Fibroblast of peridontal ligament (primary cell): ENCODE data around the gene STYXL2.

Experiments
- DNase-seq: peaks from one replicate; pipeline ENCODE4 v3.0.0-alpha.2; 2010; ENCODE audit errors: extremely low read depth

STYXL2 gene

GRCh38 chr1:167077868-167078210 is 16.0 kb upstream of the STYXL2 start:
- no peak for DNase-seq

GRCh38 chr1:167081594-167082156 is 12.2 kb upstream of the STYXL2 start:
- no peak for DNase-seq

GRCh38 chr1:167082511-167083027 is 11.3 kb upstream of the STYXL2 start:
- no peak for DNase-seq

- DNase-seq = no peak
Measured at GRCh38 chr1:167083066-167083665, 10.7 kb upstream of the STYXL2 start.

- no peak for DNase-seq
Measured at GRCh38 chr1:167083871-167084270, 10.0 kb upstream of the STYXL2 start.

GRCh38 chr1:167084757-167085156 is 9.1 kb upstream of the STYXL2 start:
- DNase-seq = no peak

- DNase-seq = no peak
Measured at GRCh38 chr1:167086033-167086432, 7.8 kb upstream of the STYXL2 start.

GRCh38 chr1:167086768-167087167 is 7.1 kb upstream of the STYXL2 start:
- DNase-seq = no peak

- DNase-seq = no peak
Measured at GRCh38 chr1:167088746-167089417, 5.0 kb upstream of the STYXL2 start.

- no peak for DNase-seq
Measured at GRCh38 chr1:167089939-167090313, 3.9 kb upstream of the STYXL2 start.

GRCh38 chr1:167090314-167090942 is 3.4 kb upstream of the STYXL2 start, which contains the start of gene GPA33:
GPA33 (minus strand) TSS chr1:167090377; CDS start chr1:167090287, 90 bp downstream.
- no peak for DNase-seq

GRCh38 chr1:167092653-167093052 is 1.2 kb upstream of the STYXL2 start:
- no peak for DNase-seq

GRCh38 chr1:167094690-167095089 is 815 bp downstream of the STYXL2 start:
- no peak for DNase-seq

- DNase-seq = peak; percentile 48
Measured at GRCh38 chr1:167095368-167095767, 1.5 kb downstream of the STYXL2 start.

- no peak for DNase-seq
Measured at GRCh38 chr1:167099851-167100250, 6.0 kb downstream of the STYXL2 start.

GRCh38 chr1:167100730-167101129 is 6.9 kb downstream of the STYXL2 start:
- DNase-seq = no peak

GRCh38 chr1:167101754-167102153 is 7.9 kb downstream of the STYXL2 start:
- no peak for DNase-seq

- DNase-seq = no peak
Measured at GRCh38 chr1:167102906-167103573, 9.2 kb downstream of the STYXL2 start.

GRCh38 chr1:167104256-167104633 is 10.4 kb downstream of the STYXL2 start:
- DNase-seq = no peak

GRCh38 chr1:167105271-167106118 is 11.6 kb downstream of the STYXL2 start:
- DNase-seq = no peak

GRCh38 chr1:167106119-167106461 is 12.2 kb downstream of the STYXL2 start:
- no peak for DNase-seq
